ENCODE results near the gene EIF2B4. TPM values are rescaled to one million over a fixed set of nuclear protein-coding genes. Genes with fewer than 3 reads are reported as not detected.

The EIF2B4 gene
- total and polyA plus RNA-seq, 2 of the 8 experiments (the other 6 are each of a cell fraction or from before 2014, with no cell fraction given) = 60.0 to 63.2 TPM

DNA sequence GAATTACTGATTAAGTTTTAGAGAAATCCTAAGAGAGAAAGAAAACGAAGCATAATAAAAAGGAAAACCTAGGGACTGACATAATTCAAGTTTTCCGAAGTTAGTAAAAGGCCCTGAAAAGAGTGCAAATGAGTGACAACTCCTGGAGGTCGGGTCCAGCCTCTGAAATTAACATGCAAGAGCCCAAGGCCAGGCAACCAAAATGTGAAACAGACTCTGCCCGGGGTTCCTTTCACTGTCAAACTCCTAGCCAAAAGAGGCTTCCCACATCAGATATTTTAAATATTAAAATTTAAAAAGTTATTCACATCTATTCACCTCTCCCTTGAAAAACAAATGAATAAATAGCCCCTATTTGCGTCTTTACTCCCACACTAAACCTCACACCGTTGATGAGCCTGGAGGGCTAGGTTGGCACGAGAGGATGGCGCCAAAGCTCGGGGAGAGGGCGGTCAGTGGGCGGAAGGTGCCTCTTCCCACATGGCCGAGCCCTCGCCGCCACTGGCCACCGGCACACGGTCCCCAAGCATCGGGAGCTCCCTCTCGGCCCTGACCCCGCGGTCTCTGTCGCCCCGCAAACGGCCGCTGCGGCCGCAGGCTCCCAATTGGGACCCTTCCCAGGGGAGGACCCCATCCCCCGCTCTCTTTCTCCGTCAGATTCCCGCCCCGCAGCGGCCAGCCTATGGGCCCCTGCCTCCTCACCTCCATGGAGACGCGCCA is 38.6 kb upstream of the EIF2B4 start:
- Histone ChIP-seq H3K23me2 (ENCODE audit: low read depth, low read length) (peaks cover 7% of the 10 kb centered on the region), H3K9me3 (ENCODE audit: insufficient read depth in 2 of 2, low read depth in 1 of 2, low read length in 1 of 2) (no peaks in the 10 kb centered on the region), H2AK5ac (ENCODE audit: low read depth, low read length) (no peak overlapping the region), H3K18ac (ENCODE audit: extremely low read depth, low read length) (0 out of 2 replicates have a peak overlapping the region, but pooled peaks have one; percentile 51), H3K79me2 (ENCODE audit: control insufficient read depth in 1 of 2, insufficient read depth in 2 of 2, low read length in 2 of 2) (peaks cover 26 to 54% of the 10 kb centered on the region in 2 experiments), H2BK15ac (ENCODE audit: low read length) (no peak overlapping the region), H3K9ac (replicated peaks in 1 of 4; ENCODE audit: extremely low read depth in 1 of 4, low read depth in 3 of 4, low read length in 3 of 4) (peak overlapping the region; percentile 74 to 91 (median 86)), H4K8ac (ENCODE audit: extremely low read depth, insufficient read depth, low read length) (peak overlapping the region; percentile 95), H4K5ac (ENCODE audit: insufficient read length, low read depth, low read length) (peak overlapping the region; percentile 16), H2BK5ac (ENCODE audit: low read depth, low read length) (peak overlapping the region; percentile 87), H3K36me3 (ENCODE audit: control insufficient read depth in 2 of 4, insufficient read depth in 4 of 4, low read length in 3 of 4) (peaks cover 0 to 4% (median 0%) of the 10 kb centered on the region in 4 experiments; a peak in 2 of 8 replicates), H2AFZ (ENCODE audit: low read length) (no peak overlapping the region), H3K4me1 (replicated peaks in 1 of 4; ENCODE audit: control insufficient read depth in 3 of 4, insufficient read depth in 4 of 4, low read length in 3 of 4) (peaks cover 0 to 5% (median 3%) of the 10 kb centered on the region in 4 experiments; a peak in 4 of 7 replicates), H3K14ac (ENCODE audit: insufficient read length) (no peak overlapping the region), H3K4me3 (ENCODE audit: extremely low read depth in 1 of 4, insufficient read depth in 2 of 4, low read depth in 3 of 4, low read length in 4 of 4) (peak overlapping the region; percentile 68 to 96 (median 92)), H3K4ac (replicated peaks; ENCODE audit: insufficient read length, low read depth, low read length) (peak overlapping the region; percentile 41), H3K79me1 (ENCODE audit: low read depth, low read length) (no peaks in the 10 kb centered on the region), H3K56ac (replicated peaks; ENCODE audit: insufficient read length, low read depth, low read length) (peak overlapping the region; percentile 78), H4K20me1 (replicated peaks in 1 of 2; ENCODE audit: control insufficient read depth in 1 of 2, insufficient read depth in 2 of 2, low read length in 2 of 2) (peaks cover 3 to 6% of the 10 kb centered on the region in 2 experiments), H3K4me2 (ENCODE audit: insufficient read depth in 1 of 2, low read depth in 2 of 2, low read length in 2 of 2) (peak overlapping the region; percentile 70 to 87; a peak in 3 of 4 replicates), H2BK12ac (ENCODE audit: low read depth, low read length) (no peak overlapping the region), H4K91ac (replicated peaks; ENCODE audit: insufficient read length, low read length) (peak overlapping the region; percentile 32), H2BK20ac (ENCODE audit: low read length) (no peak overlapping the region), H3K23ac (ENCODE audit: insufficient read length) (no peak overlapping the region), H3K27me3 (replicated peaks in 1 of 4; ENCODE audit: control insufficient read depth in 3 of 4, extremely low read depth in 1 of 4, insufficient read depth in 3 of 4, low read length in 3 of 4) (no peaks in the 10 kb centered on the region), H3K27ac (ENCODE audit: low read depth, low read length) (peak overlapping the region; percentile 78), H2BK120ac (replicated peaks; ENCODE audit: low read depth, low read length) (no peak overlapping the region)
- WGBS, 2 experiments (ENCODE audit: extremely low coverage in 1 of 2, insufficient coverage in 1 of 2, insufficient read length in 1 of 2, insufficient replicate concordance in 2 of 2, low coverage in 1 of 2, low lambda C conversion rate in 2 of 2, missing lambda C conversion rate in 1 of 2) = 3% methylated on average over 27 of the region's 33 CpGs; no CpG with 5 or more reads in 1 of the 2 experiments
- CTCF ChIA-PET (ENCODE audit: partially characterized antibody) = interaction anchor here (0.6 to 2.7 kb wide), 10 partner anchors 11 to 375 kb away, joined by 3 to 8 read pairs (median 4); no protein-coding TSS in a partner anchor
- POLR2A ChIA-PET (ENCODE audit: partially characterized antibody) = interaction anchor here (0.9 to 4.1 kb wide), 19 partner anchors 10 to 255 kb away, joined by 3 to 48 read pairs (median 5); partner anchors contain the start of genes CCDC121, EIF2B4, FNDC4 and GPN1
- FAIRE-seq (no peak), DNase-seq (ENCODE audit: low read depth in 1 of 2, low spot score in 2 of 2) (no peak)
- TF ChIP-seq BACH1 (IDR thresholded peaks at IDR 0.05; ENCODE audit: low read length) = no peak
- TF ChIP-seq NANOG (IDR thresholded peaks at IDR 0.05; ENCODE audit: insufficient read depth, low read depth, low read length, poor library complexity, severe bottlenecking) = no peak
- TF ChIP-seq RBBP5 (IDR thresholded peaks at IDR 0.05; ENCODE audit: borderline replicate concordance, low read depth, low read length) = peak; percentile 68; the same call in 1 of the 2 replicates
- no peak for TF ChIP-seq SP2 (IDR thresholded peaks at IDR 0.05; ENCODE audit: low read length)
- 0 out of 2 replicates have a peak, but pooled peaks have one; percentile 26 for TF ChIP-seq YY1 (IDR thresholded peaks at IDR 0.05; ENCODE audit: low read depth, low read length)
- no peak for TF ChIP-seq CTBP2 (IDR thresholded peaks at IDR 0.05; ENCODE audit: borderline replicate concordance, insufficient read depth, insufficient read length, low read length)
- TF ChIP-seq TAF1 (IDR thresholded peaks at IDR 0.05; ENCODE audit: low read depth, low read length) = no peak
- no peak for TF ChIP-seq JUND (IDR thresholded peaks at IDR 0.05; ENCODE audit: low read length)
- TF ChIP-seq, protein P1, sequence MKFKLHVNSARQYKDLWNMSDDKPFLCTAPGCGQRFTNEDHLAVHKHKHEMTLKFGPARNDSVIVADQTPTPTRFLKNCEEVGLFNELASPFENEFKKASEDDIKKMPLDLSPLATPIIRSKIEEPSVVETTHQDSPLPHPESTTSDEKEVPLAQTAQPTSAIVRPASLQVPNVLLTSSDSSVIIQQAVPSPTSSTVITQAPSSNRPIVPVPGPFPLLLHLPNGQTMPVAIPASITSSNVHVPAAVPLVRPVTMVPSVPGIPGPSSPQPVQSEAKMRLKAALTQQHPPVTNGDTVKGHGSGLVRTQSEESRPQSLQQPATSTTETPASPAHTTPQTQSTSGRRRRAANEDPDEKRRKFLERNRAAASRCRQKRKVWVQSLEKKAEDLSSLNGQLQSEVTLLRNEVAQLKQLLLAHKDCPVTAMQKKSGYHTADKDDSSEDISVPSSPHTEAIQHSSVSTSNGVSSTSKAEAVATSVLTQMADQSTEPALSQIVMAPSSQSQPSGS (IDR thresholded peaks at IDR 0.05; ENCODE audit: low read length) = no peak
